HepG2 (cell line): ENCODE measurements around the gene GNG13. TPM values are rescaled to one million over a fixed set of nuclear protein-coding genes. Genes with fewer than 3 reads are reported as not detected.

Experiments used
- ATAC-seq: fragments of 200-7000 bp; cut with Tn5 transposase; 3 replicates; pipeline ENCODE4 v1.9.1; 2020; ENCODE audit warnings: mild to moderate bottlenecking, moderate library complexity
- BruUV-seq: library from RNA; stranded (reverse); fragments of 400-500 nt; replicated peaks from 2 replicates; lab custom pipeline; 2021; lab: Mats Ljungman, UMichigan
- CTCF ChIA-PET: fragments of 300-600 bp; formaldehyde crosslinking; extraction: SDS; loops from one replicate; lab custom pipeline; 2021; ENCODE audit warnings: low total read pairs, inconsistent platforms, low intra/inter-chr PET ratio; lab: Yijun Ruan, JAX
- POLR2A ChIA-PET: fragments of 350-600 bp; sonication (Branson Sonifier 250); formaldehyde crosslinking; loops from one replicate; lab custom pipeline; 2020; ENCODE audit warnings: antibody characterized with exemption, inconsistent platforms; lab: Yijun Ruan, JAX
- DNase-seq: peaks from one replicate; pipeline ENCODE4 v3.0.0-alpha.2; 2015; ENCODE audit warnings: low spot score
- FAIRE-seq: peaks from 3 replicates; lab custom pipeline; 2011; peaks lifted over from hg19 to GRCh38; lab: Jason Lieb, UNC
- H2AFZ ChIP-seq: one replicate; pipeline ENCODE4 v1.6.1; 2011; ENCODE audit warnings: low read length, inconsistent platforms
- H3K27ac ChIP-seq: fragments of 300-600 bp; 3 replicates; pipeline ENCODE4 v1.8.0; 2011; ENCODE audit warnings: mixed run types, mild to moderate bottlenecking, mixed read lengths, low read length, inconsistent platforms; ENCODE audit not compliant: insufficient read depth; ENCODE audit errors: extremely low read length
- H3K27me3 ChIP-seq, 2 experiments: fragments of 200-600 bp in 1 of 2; 2 replicates in 1 of 2; 3 replicates in 1 of 2; pipeline versions ENCODE4 v1.6.0 to v1.8.0; 2011; ENCODE audit warnings: low read length in 2 of 2, mild to moderate bottlenecking in 2 of 2, moderate library complexity in 2 of 2, inconsistent platforms in 1 of 2; ENCODE audit not compliant: insufficient read depth in 2 of 2, control insufficient read depth in 1 of 2
- H3K36me3 ChIP-seq, 2 experiments: fragments of 200-600 bp in 1 of 2; replicated peaks in 1 of 2; 2 replicates in 1 of 2; 3 replicates in 1 of 2; pipeline versions ENCODE4 v1.5.1 to v1.8.0; 2011; ENCODE audit warnings: low read length in 2 of 2, inconsistent platforms in 1 of 2; ENCODE audit not compliant: insufficient read depth in 2 of 2, control insufficient read depth in 1 of 2
- H3K4me1 ChIP-seq: 2 replicates; pipeline ENCODE4 v1.5.1; 2012; ENCODE audit warnings: low read length, inconsistent platforms; ENCODE audit not compliant: insufficient read depth
- H3K4me2 ChIP-seq: 2 replicates; pipeline ENCODE4 v1.6.0; 2011; ENCODE audit warnings: low read depth, low read length, inconsistent platforms
- H3K4me3 ChIP-seq, 3 experiments: fragments of 200-600 bp in 1 of 3; sonication (generic), shearing (Covaris generic) in 1 of 3; replicated peaks in 1 of 3; 2 replicates each; pipeline ENCODE4 v1.5.1; 2011 to 2016; ENCODE audit warnings: low read length in 3 of 3, inconsistent platforms in 2 of 3, low read depth in 2 of 3, mild to moderate bottlenecking in 2 of 3, control low read depth in 1 of 3, mixed read lengths in 1 of 3; ENCODE audit not compliant: insufficient read depth in 1 of 3
- H3K79me2 ChIP-seq: one replicate; pipeline ENCODE4 v1.6.1; 2011; ENCODE audit warnings: low read length, inconsistent platforms; ENCODE audit not compliant: insufficient read depth
- H3K9ac ChIP-seq: 2 replicates; pipeline ENCODE4 v1.6.0; 2011; ENCODE audit warnings: mild to moderate bottlenecking, low read depth, low read length, inconsistent platforms; ENCODE audit not compliant: insufficient read depth
- H3K9me3 ChIP-seq: 2 replicates; pipeline ENCODE4 v1.5.1; 2012; ENCODE audit warnings: mild to moderate bottlenecking, low read length
- H4K20me1 ChIP-seq: 2 replicates; pipeline ENCODE4 v1.6.0; 2011; ENCODE audit warnings: inconsistent platforms, mild to moderate bottlenecking, low read length, moderate library complexity; ENCODE audit not compliant: insufficient read depth
- FOSL2 ChIP-seq: sonication (generic); formaldehyde crosslinking; IDR thresholded peaks from 2 replicates; pipeline ENCODE4 v1.4.0; 2020; ENCODE audit warnings: missing genetic modification reagents
- GMEB1 ChIP-seq: sonication (generic); formaldehyde crosslinking; IDR thresholded peaks from 2 replicates; pipeline ENCODE4 v1.5.1; 2020; ENCODE audit warnings: missing genetic modification reagents, mild to moderate bottlenecking, borderline replicate concordance
- KLF15 ChIP-seq: sonication (generic); formaldehyde crosslinking; IDR thresholded peaks from 2 replicates; pipeline ENCODE4 v1.8.1; 2023; ENCODE audit warnings: borderline replicate concordance, mild to moderate bottlenecking, inconsistent platforms, missing genetic modification reagents, mixed read lengths
- KLF16 ChIP-seq, 2 experiments: sonication (generic) in 1 of 2; formaldehyde crosslinking in 1 of 2; IDR thresholded peaks; 2 replicates each; pipeline versions ENCODE4 v1.6.1 to v1.8.0; 2016 to 2023; ENCODE audit warnings: missing genetic modification reagents in 2 of 2, missing compliant biosample characterization in 1 of 2
- MATR3 ChIP-seq: sonication (generic); formaldehyde crosslinking; IDR thresholded peaks from 2 replicates; pipeline ENCODE4 v1.4.0; 2020; ENCODE audit warnings: missing genetic modification reagents
- NFYC ChIP-seq: IDR thresholded peaks from 2 replicates; pipeline ENCODE4 v1.6.1; 2016; ENCODE audit warnings: missing genetic modification reagents, missing compliant biosample characterization
- SRSF4 ChIP-seq: fragments of 200-400 bp; formaldehyde crosslinking; IDR thresholded peaks from one replicate; pipeline ENCODE4 v1.6.1; 2018; ENCODE audit warnings: mild to moderate bottlenecking, low read depth, low read length, moderate library complexity; ENCODE audit not compliant: poor library complexity, severe bottlenecking
- TMF1 ChIP-seq: sonication (generic); formaldehyde crosslinking; IDR thresholded peaks from 2 replicates; pipeline ENCODE4 v1.8.1; 2022; ENCODE audit warnings: low read depth, missing genetic modification reagents
- U2AF1 ChIP-seq: fragments of 200-400 bp; formaldehyde crosslinking; optimal IDR thresholded peaks from 2 replicates; pipeline ENCODE3; 2017; ENCODE audit warnings: mild to moderate bottlenecking, low read depth, low read length
- ZFP36 ChIP-seq: fragments of 150-350 bp; IDR thresholded peaks from 2 replicates; pipeline ENCODE4 v1.6.1; 2018; ENCODE audit warnings: borderline replicate concordance, low read length, low read depth; ENCODE audit not compliant: partially characterized antibody
- ZNF772 ChIP-seq: sonication (generic); formaldehyde crosslinking; IDR thresholded peaks from 2 replicates; pipeline ENCODE4 v1.5.0; 2020; ENCODE audit warnings: mild to moderate bottlenecking, missing genetic modification reagents
- ZNF841 ChIP-seq: sonication (generic); formaldehyde crosslinking; IDR thresholded peaks from 2 replicates; pipeline ENCODE4 v1.8.1; 2023; ENCODE audit warnings: missing genetic modification reagents, borderline replicate concordance
- WGBS: methylation state at CpG from one replicate; pipeline ENCODE4 v1.1.6; 2017; ENCODE audit warnings: low lambda C conversion rate; 5-methylcytosine and 5-hydroxymethylcytosine counted together
- in situ Hi-C: cut with HindIII; loops from 2 replicates; pipeline ENCODE4 v1.10.0; 2017; ENCODE audit warnings: low pct_unique_long_range_greater_than_20kb; ENCODE audit not compliant: extremely low pct_ligation_motif_present
- intact Hi-C: fragments of 100-400 bp; cut with micrococcal nuclease; formaldehyde crosslinking; loops from one replicate; pipeline ENCODE4 v1.10.0; 2022; ENCODE audit not compliant: unreplicated experiment
- polyA plus RNA-seq, 8 experiments: library from polyadenylated mRNA; depleted of rRNA in 3 of 8; stranded (reverse) in 7 of 8; unstranded in 1 of 8; fragments of >200 nt; fragmentation: Illumina TruSeq in 4 of 8; extraction: Trizol in 4 of 8; gene quantifications; 2 replicates each; pipeline versions ENCODE4 v1.2.1 to v1.2.3, GENCODE V29; 2011 to 2016; ENCODE audit warnings: low read depth in 4 of 8, missing spikeins in 1 of 8, mixed read lengths in 1 of 8; ENCODE audit not compliant: insufficient read depth in 1 of 8
- total RNA-seq, 5 experiments: library from RNA; depleted of rRNA; stranded (reverse); fragments of >200 nt; fragmentation: Illumina TruSeq; extraction: Trizol; gene quantifications; 2 replicates each; pipeline ENCODE4 v1.2.3, GENCODE V29; 2016; ENCODE audit warnings: low read depth in 1 of 5
- TF ChIP-seq, protein P1 (sequence below): sonication (generic); formaldehyde crosslinking; conservative IDR thresholded peaks from 2 replicates; pipeline ENCODE4 v1.4.0; 2020; ENCODE audit warnings: missing genetic modification reagents
- TF ChIP-seq, protein P2 (sequence below): IDR thresholded peaks from 2 replicates; pipeline ENCODE4 v1.6.1; 2016
- TF ChIP-seq, protein P3 (sequence below): sonication (generic); formaldehyde crosslinking; IDR thresholded peaks from 2 replicates; pipeline ENCODE4 v1.4.0; 2020; ENCODE audit warnings: mild to moderate bottlenecking, missing genetic modification reagents

Gene GNG13
- total and polyA plus RNA-seq, 2 of the 13 experiments (the other 11 are each of a cell fraction or from before 2014, with no cell fraction given) = not detected

- TF ChIP-seq, protein P1, sequence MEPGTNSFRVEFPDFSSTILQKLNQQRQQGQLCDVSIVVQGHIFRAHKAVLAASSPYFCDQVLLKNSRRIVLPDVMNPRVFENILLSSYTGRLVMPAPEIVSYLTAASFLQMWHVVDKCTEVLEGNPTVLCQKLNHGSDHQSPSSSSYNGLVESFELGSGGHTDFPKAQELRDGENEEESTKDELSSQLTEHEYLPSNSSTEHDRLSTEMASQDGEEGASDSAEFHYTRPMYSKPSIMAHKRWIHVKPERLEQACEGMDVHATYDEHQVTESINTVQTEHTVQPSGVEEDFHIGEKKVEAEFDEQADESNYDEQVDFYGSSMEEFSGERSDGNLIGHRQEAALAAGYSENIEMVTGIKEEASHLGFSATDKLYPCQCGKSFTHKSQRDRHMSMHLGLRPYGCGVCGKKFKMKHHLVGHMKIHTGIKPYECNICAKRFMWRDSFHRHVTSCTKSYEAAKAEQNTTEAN (CRISPR knock-in tag) = no peak
- TF ChIP-seq KLF15 (no peak), NFYC (CRISPR knock-in tag) (no peak), GMEB1 (CRISPR knock-in tag) (no peak), SRSF4 (no peak), ZNF772 (no peak), FOSL2 (CRISPR knock-in tag) (no peak), KLF16 (CRISPR knock-in tag; IDR thresholded peaks at IDR 0.05) (no peak), ZFP36 (no peak), TMF1 (CRISPR knock-in tag) (no peak), U2AF1 (no peak), MATR3 (CRISPR knock-in tag) (no peak), ZNF841 (CRISPR knock-in tag) (no peak)
- TF ChIP-seq, protein P2, sequence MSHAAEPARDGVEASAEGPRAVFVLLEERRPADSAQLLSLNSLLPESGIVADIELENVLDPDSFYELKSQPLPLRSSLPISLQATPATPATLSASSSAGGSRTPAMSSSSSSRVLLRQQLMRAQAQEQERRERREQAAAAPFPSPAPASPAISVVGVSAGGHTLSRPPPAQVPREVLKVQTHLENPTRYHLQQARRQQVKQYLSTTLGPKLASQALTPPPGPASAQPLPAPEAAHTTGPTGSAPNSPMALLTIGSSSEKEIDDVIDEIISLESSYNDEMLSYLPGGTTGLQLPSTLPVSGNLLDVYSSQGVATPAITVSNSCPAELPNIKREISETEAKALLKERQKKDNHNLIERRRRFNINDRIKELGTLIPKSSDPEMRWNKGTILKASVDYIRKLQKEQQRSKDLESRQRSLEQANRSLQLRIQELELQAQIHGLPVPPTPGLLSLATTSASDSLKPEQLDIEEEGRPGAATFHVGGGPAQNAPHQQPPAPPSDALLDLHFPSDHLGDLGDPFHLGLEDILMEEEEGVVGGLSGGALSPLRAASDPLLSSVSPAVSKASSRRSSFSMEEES (CRISPR knock-in tag) = no peak
- TF ChIP-seq, protein P3, sequence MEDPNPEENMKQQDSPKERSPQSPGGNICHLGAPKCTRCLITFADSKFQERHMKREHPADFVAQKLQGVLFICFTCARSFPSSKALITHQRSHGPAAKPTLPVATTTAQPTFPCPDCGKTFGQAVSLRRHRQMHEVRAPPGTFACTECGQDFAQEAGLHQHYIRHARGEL = no peak
- TF ChIP-seq, all 625 proteins: peak for 0
- no TSS peak for BruUV-seq
- no peak for DNase-seq
- in situ Hi-C loops (no loop called here), intact Hi-C loops (no loop called here)
- H3K9me3 ChIP-seq = peaks cover under 1% of the 10 kb centered on the region; the same call in 1 of the 2 replicates
- no peaks in the 10 kb centered on the region for H3K4me1 ChIP-seq
- no CpG with 5 or more reads among the region's 19 CpGs for WGBS
- ChIA-PET CTCF (no interaction called here), POLR2A (no interaction called here)
- no peak; the same call in 2 of the 3 replicates for ATAC-seq
- no peaks in the 10 kb centered on the region for H4K20me1 ChIP-seq
- peaks cover 12 to 55% of the 10 kb centered on the region in 2 experiments for H3K27me3 ChIP-seq
- FAIRE-seq = no peak
- H3K36me3 ChIP-seq = no peaks in the 10 kb centered on the region
- no peak overlapping the region for H2AFZ ChIP-seq
- no peak overlapping the region for H3K4me3 ChIP-seq
- no peak overlapping the region for H3K9ac ChIP-seq
- no peak overlapping the region for H3K4me2 ChIP-seq
- no peak overlapping the region for H3K27ac ChIP-seq
- no peaks in the 10 kb centered on the region for H3K79me2 ChIP-seq
These were observed 41.5 kb upstream of the GNG13 start for GRCh38 chr16:842061-842476.
